ENCODE data around the gene RAB40A. TPM values are rescaled to one million over a fixed set of nuclear protein-coding genes. Genes with fewer than 3 reads are reported as not detected.

The RAB40A gene
- polyA plus RNA-seq, 1 experiment: 0.22 TPM

DNA sequence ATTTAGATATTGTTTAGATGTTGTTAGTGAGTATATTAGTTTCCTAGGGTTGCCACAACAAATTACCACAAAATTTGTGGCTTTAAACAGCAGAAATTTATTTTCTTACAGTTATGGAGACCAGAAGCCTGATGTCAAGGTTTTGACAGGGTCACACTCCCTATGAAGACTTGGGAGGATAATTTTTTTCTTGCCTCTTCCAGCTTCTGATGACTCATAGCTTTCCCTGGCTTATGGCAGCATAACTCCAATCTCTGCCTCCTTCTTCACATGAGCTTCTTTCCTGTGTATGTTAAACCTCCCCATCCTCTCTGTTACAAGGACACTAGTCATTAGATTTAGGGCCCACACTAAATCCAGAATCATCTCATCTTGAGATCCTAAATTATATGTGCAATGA lies 20.9 kb upstream of the RAB40A start:
- DNase-seq (ENCODE audit: low read depth, low spot score): no peak
- H3K9me3 ChIP-seq (ENCODE audit: control insufficient read depth, insufficient read depth, low read length): no peaks in the 10 kb centered on the region
- H3K27me3 ChIP-seq (ENCODE audit: control insufficient read depth, insufficient read depth, low read length): no peaks in the 10 kb centered on the region
- H3K4me3 ChIP-seq (ENCODE audit: low read depth, low read length): no peak overlapping the region
- POLR2A ChIA-PET: no interaction called here
- TF ChIP-seq, protein P1, sequence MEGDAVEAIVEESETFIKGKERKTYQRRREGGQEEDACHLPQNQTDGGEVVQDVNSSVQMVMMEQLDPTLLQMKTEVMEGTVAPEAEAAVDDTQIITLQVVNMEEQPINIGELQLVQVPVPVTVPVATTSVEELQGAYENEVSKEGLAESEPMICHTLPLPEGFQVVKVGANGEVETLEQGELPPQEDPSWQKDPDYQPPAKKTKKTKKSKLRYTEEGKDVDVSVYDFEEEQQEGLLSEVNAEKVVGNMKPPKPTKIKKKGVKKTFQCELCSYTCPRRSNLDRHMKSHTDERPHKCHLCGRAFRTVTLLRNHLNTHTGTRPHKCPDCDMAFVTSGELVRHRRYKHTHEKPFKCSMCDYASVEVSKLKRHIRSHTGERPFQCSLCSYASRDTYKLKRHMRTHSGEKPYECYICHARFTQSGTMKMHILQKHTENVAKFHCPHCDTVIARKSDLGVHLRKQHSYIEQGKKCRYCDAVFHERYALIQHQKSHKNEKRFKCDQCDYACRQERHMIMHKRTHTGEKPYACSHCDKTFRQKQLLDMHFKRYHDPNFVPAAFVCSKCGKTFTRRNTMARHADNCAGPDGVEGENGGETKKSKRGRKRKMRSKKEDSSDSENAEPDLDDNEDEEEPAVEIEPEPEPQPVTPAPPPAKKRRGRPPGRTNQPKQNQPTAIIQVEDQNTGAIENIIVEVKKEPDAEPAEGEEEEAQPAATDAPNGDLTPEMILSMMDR (IDR thresholded peaks at IDR 0.05; ENCODE audit: low read depth, low read length): no peak
- CTCF ChIA-PET: interaction anchor here (1.2 kb wide), 1 partner anchor 90 kb away, joined by 6 read pairs; no protein-coding TSS in a partner anchor
- no peak overlapping the region for H3K27ac ChIP-seq (ENCODE audit: low read depth, low read length)

DNA sequence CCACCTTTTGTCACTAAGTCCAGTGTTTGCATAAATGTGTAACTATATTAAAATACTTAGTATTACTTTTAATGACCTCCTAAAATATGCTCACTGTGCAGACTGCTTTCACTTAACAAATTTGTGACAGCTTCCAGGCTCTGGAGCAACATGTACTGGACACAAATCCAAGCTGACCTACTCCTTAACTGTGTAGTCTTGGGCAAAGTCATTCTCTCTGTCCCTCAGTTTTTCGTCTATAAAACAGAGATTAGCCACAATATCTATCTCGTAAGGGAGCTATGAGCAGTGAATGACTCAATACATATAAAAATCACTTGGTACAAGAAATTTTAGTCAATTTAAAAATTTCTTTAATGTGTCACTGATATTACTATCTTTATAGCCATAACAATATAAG lies 20.4 kb upstream of the RAB40A start:
- POLR2A ChIA-PET: no interaction called here
- DNase-seq (ENCODE audit: low read depth, low spot score): no peak
- Histone ChIP-seq H3K27ac (ENCODE audit: low read depth, low read length) (no peak overlapping the region), H3K4me3 (ENCODE audit: low read depth, low read length) (no peak overlapping the region), H3K9me3 (ENCODE audit: control insufficient read depth, insufficient read depth, low read length) (no peaks in the 10 kb centered on the region), H3K27me3 (ENCODE audit: control insufficient read depth, insufficient read depth, low read length) (no peaks in the 10 kb centered on the region)
- TF ChIP-seq, protein P1 (IDR thresholded peaks at IDR 0.05; ENCODE audit: low read depth, low read length): no peak
- CTCF ChIA-PET: interaction anchor here (1.2 kb wide), 1 partner anchor 90 kb away, joined by 6 read pairs; no protein-coding TSS in a partner anchor

DNA sequence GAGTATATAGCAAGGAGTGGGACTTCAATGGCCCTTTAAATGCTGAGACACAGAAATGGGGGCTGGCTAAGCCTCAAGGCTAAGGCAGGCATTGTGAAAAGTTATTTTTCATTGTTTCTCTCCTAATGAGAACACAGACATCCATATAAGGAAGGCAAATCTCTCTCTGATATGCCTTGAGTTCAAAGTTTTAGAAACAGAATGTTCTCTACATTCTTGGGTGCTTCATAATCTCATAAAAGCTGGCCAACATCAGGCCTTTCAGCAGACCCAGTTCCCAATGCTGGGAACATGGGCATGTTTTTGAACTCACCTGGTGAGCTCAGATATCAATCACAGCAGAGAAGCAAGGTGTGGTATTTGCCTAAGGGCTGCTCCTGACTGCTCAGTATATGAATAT lies 19.4 kb upstream of the RAB40A start:
- H3K27me3 ChIP-seq (ENCODE audit: control insufficient read depth, insufficient read depth, low read length): no peaks in the 10 kb centered on the region
- no peak for DNase-seq (ENCODE audit: low read depth, low spot score)
- H3K27ac ChIP-seq (ENCODE audit: low read depth, low read length): no peak overlapping the region
- TF ChIP-seq, protein P1 (IDR thresholded peaks at IDR 0.05; ENCODE audit: low read depth, low read length): no peak
- H3K4me3 ChIP-seq (ENCODE audit: low read depth, low read length): no peak overlapping the region
- ChIA-PET POLR2A (no interaction called here), CTCF (no interaction called here)
- no peaks in the 10 kb centered on the region for H3K9me3 ChIP-seq (ENCODE audit: control insufficient read depth, insufficient read depth, low read length)

DNA sequence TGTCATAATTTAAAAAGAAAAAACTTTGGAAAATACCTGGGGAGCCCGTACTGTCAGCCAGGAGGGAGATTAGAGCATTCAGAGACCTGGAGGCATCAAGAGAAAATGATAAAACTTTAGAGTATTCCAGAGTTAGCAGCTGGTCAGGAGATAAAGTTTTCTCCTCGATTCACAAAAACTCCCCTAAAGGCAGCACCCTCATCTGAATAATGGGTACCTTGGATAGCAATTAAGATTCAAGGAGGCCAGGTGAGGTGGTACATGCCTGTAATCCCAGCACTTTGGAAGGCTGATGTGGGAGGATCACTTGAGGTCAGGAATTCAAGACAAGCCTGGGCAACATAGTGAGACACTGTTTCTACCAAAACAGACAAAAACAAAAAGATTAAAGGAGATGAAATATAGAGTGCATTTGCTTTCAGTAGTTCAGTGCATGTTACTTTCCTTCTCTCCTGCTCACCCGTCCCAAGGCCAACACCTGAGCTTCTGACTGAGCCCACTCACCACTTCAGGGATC lies 18.6 kb upstream of the RAB40A start:
- no peak for DNase-seq (ENCODE audit: low read depth, low spot score)
- Histone ChIP-seq H3K4me3 (ENCODE audit: low read depth, low read length) (no peak overlapping the region), H3K27ac (ENCODE audit: low read depth, low read length) (no peak overlapping the region), H3K9me3 (ENCODE audit: control insufficient read depth, insufficient read depth, low read length) (no peaks in the 10 kb centered on the region), H3K27me3 (ENCODE audit: control insufficient read depth, insufficient read depth, low read length) (no peaks in the 10 kb centered on the region)
- POLR2A ChIA-PET: no interaction called here
- TF ChIP-seq, protein P1 (IDR thresholded peaks at IDR 0.05; ENCODE audit: low read depth, low read length): no peak
- CTCF ChIA-PET: no interaction called here

DNA sequence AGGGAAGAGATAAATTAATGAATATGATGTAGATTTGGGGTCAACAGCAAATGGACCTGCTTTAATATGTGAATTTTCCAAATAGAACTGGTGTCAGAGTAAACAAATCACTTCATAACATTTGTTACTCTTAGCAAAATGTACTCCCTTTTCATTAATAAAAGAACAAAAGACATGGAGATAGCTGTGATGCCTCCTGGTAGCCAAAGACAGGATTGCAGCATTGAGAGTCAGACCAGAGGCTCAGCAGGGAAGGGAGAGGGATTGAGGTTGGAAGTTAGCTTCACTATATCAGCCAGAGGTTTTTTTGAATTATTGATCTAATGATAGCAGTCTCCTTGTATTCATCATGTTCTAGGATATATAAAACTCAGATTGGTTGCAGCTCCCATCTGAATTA lies 17.4 kb upstream of the RAB40A start:
- ChIA-PET CTCF (no interaction called here), POLR2A (interaction anchor here (1.0 kb wide), 1 partner anchor 150 kb away, joined by 4 read pairs; no protein-coding TSS in a partner anchor)
- no peak for DNase-seq (ENCODE audit: low read depth, low spot score)

More for the DNA sequence above, 17.4 kb upstream of the RAB40A start:
- no peaks in the 10 kb centered on the region for H3K9me3 ChIP-seq (ENCODE audit: control insufficient read depth, insufficient read depth, low read length)
- no peak overlapping the region for H3K27ac ChIP-seq (ENCODE audit: low read depth, low read length)
- TF ChIP-seq, protein P1 (IDR thresholded peaks at IDR 0.05; ENCODE audit: low read depth, low read length): no peak
- no peaks in the 10 kb centered on the region for H3K27me3 ChIP-seq (ENCODE audit: control insufficient read depth, insufficient read depth, low read length)
- H3K4me3 ChIP-seq (ENCODE audit: low read depth, low read length): no peak overlapping the region
